HK-2 (cell line): ENCODE measurements around the gene P3H3.
A peak's percentile ranks its signal among the peaks of the same experiment; 100 is the strongest.

Experiments used
- DNase-seq: peaks from one replicate; pipeline ENCODE4 v3.0.0-alpha.2; 2018; ENCODE audit not compliant: unreplicated experiment

Gene P3H3

GRCh38 chr12:6826734-6827436 lies 1.3 kb upstream of the P3H3 start:
- DNase-seq, result no peak

GRCh38 chr12:6827437-6827911 lies 733 bp upstream of the P3H3 start:
- DNase-seq, result peak; percentile 77

- peak; percentile 55 for DNase-seq
Observed at GRCh38 chr12:6828781-6829535, 751 bp downstream of the P3H3 start.

- DNase-seq, result peak; percentile 52
Observed at GRCh38 chr12:6829536-6830220, 1.5 kb downstream of the P3H3 start.

- no peak for DNase-seq
Observed at GRCh38 chr12:6830286-6830890, 2.2 kb downstream of the P3H3 start.

- no peak for DNase-seq
Observed at GRCh38 chr12:6830999-6831398, 2.8 kb downstream of the P3H3 start.

- DNase-seq, result no peak
Observed at GRCh38 chr12:6831450-6831995, 3.3 kb downstream of the P3H3 start.

- no peak for DNase-seq
Observed at GRCh38 chr12:6832125-6832524, 3.9 kb downstream of the P3H3 start.

GRCh38 chr12:6833189-6833890 lies 5.1 kb downstream of the P3H3 start:
- no peak for DNase-seq

- no peak for DNase-seq
Observed at GRCh38 chr12:6834254-6834653, 6.0 kb downstream of the P3H3 start.

- no peak for DNase-seq
Observed at GRCh38 chr12:6834873-6835272, 6.7 kb downstream of the P3H3 start.

GRCh38 chr12:6836851-6837250 lies 8.6 kb downstream of the P3H3 start:
- no peak for DNase-seq

GRCh38 chr12:6837370-6838060 lies 9.3 kb downstream of the P3H3 start:
- no peak for DNase-seq

GRCh38 chr12:6838854-6839253 lies 10.6 kb downstream of the P3H3 start:
- no peak for DNase-seq

- no peak for DNase-seq
Observed at GRCh38 chr12:6839482-6840201, 11.4 kb downstream of the P3H3 start.

- DNase-seq, result no peak
Observed at GRCh38 chr12:6840330-6840729, 12.1 kb downstream of the P3H3 start.

- DNase-seq, result no peak
Observed at GRCh38 chr12:6840761-6841515, 12.7 kb downstream of the P3H3 start, which contains the start of gene GNB3. TSS of gene GNB3 (plus strand) at chr12:6840925. CDS start at chr12:6841288, 363 bp downstream.

- no peak for DNase-seq
Observed at GRCh38 chr12:6842075-6842474, 13.9 kb downstream of the P3H3 start.
